Astrocyte (in vitro differentiated cells and primary cell): ENCODE results near the gene MARVELD1. TPM values are rescaled to one million over a fixed set of nuclear protein-coding genes. Genes with fewer than 3 reads are reported as not detected.

ENCODE experiments used
- DNase-seq: peaks from one replicate; pipeline ENCODE4 v3.0.0-alpha.2; 2010; ENCODE audit warnings: low read depth
- FAIRE-seq: peaks from 2 replicates; lab custom pipeline; 2011; peaks lifted over from hg19 to GRCh38; lab: Jason Lieb, UNC
- H2AFZ ChIP-seq: 2 replicates; pipeline ENCODE4 v1.6.0; 2012; ENCODE audit warnings: low read depth, low read length, inconsistent platforms
- H3K27ac ChIP-seq: 2 replicates; pipeline ENCODE4 v1.5.1; 2011; ENCODE audit warnings: low read depth, low read length, inconsistent platforms
- H3K27me3 ChIP-seq: 2 replicates; pipeline ENCODE4 v1.6.0; 2011; ENCODE audit warnings: low read length, inconsistent platforms; ENCODE audit not compliant: insufficient read depth
- H3K36me3 ChIP-seq: 2 replicates; pipeline ENCODE4 v1.5.1; 2011; ENCODE audit warnings: low read length, inconsistent platforms; ENCODE audit not compliant: insufficient read depth
- H3K4me1 ChIP-seq: 2 replicates; pipeline ENCODE4 v1.5.1; 2011; ENCODE audit warnings: low read length, inconsistent platforms; ENCODE audit not compliant: insufficient read depth
- H3K4me2 ChIP-seq: 2 replicates; pipeline ENCODE4 v1.6.0; 2012; ENCODE audit warnings: low read length, inconsistent platforms
- H3K4me3 ChIP-seq: 2 replicates; pipeline ENCODE4 v1.5.1; 2011; ENCODE audit warnings: low read depth, mild to moderate bottlenecking, low read length, inconsistent platforms; ENCODE audit not compliant: insufficient read depth
- H3K79me2 ChIP-seq: 2 replicates; pipeline ENCODE4 v1.6.0; 2012; ENCODE audit warnings: mild to moderate bottlenecking, low read length, inconsistent platforms; ENCODE audit not compliant: insufficient read depth
- H3K9ac ChIP-seq: 2 replicates; pipeline ENCODE4 v1.6.0; 2012; ENCODE audit warnings: mild to moderate bottlenecking, low read length, inconsistent platforms
- H3K9me3 ChIP-seq: 2 replicates; pipeline ENCODE4 v1.5.1; 2012; ENCODE audit warnings: low read depth, mild to moderate bottlenecking, low read length, inconsistent platforms; ENCODE audit not compliant: insufficient read depth
- H4K20me1 ChIP-seq: 2 replicates; pipeline ENCODE4 v1.6.0; 2012; ENCODE audit warnings: low read length, inconsistent platforms; ENCODE audit not compliant: insufficient read depth
- H3K27ac Mint-ChIP-seq: one replicate; pipeline ENCODE4 v1.8.0; 2021; ENCODE audit warnings: mild to moderate bottlenecking, mixed read lengths; ENCODE audit not compliant: unreplicated experiment
- H3K27me3 Mint-ChIP-seq: one replicate; pipeline ENCODE4 v1.8.0; 2021; ENCODE audit warnings: low read depth, mixed read lengths; ENCODE audit not compliant: unreplicated experiment
- H3K36me3 Mint-ChIP-seq: one replicate; pipeline ENCODE4 v1.8.0; 2021; ENCODE audit warnings: low read depth, mixed read lengths; ENCODE audit not compliant: unreplicated experiment
- H3K4me1 Mint-ChIP-seq: one replicate; pipeline ENCODE4 v1.8.0; 2021; ENCODE audit warnings: low read depth, mixed read lengths; ENCODE audit not compliant: unreplicated experiment
- H3K4me3 Mint-ChIP-seq: one replicate; pipeline ENCODE4 v1.8.0; 2021; ENCODE audit warnings: mild to moderate bottlenecking, moderate library complexity, mixed read lengths; ENCODE audit not compliant: unreplicated experiment
- H3K9me3 Mint-ChIP-seq: one replicate; pipeline ENCODE4 v1.8.0; 2021; ENCODE audit warnings: mild to moderate bottlenecking, mixed read lengths; ENCODE audit not compliant: unreplicated experiment
- CTCF ChIP-seq: IDR thresholded peaks from 2 replicates; pipeline ENCODE4 v1.5.1; 2011; ENCODE audit warnings: low read depth, mild to moderate bottlenecking, inconsistent platforms, low read length, moderate library complexity; ENCODE audit not compliant: insufficient read depth
- EZH2 ChIP-seq: IDR thresholded peaks from 2 replicates; pipeline ENCODE4 v1.6.1; 2012; ENCODE audit warnings: mild to moderate bottlenecking, low read length, inconsistent platforms; ENCODE audit not compliant: insufficient read depth
- total RNA-seq: library from RNA; stranded (reverse); gene quantifications from 2 replicates; pipeline ENCODE4 v1.2.1, GENCODE V29; 2021

Gene MARVELD1
- total RNA-seq, 1 donor from 2014 or later: 69.7 TPM

DNA sequence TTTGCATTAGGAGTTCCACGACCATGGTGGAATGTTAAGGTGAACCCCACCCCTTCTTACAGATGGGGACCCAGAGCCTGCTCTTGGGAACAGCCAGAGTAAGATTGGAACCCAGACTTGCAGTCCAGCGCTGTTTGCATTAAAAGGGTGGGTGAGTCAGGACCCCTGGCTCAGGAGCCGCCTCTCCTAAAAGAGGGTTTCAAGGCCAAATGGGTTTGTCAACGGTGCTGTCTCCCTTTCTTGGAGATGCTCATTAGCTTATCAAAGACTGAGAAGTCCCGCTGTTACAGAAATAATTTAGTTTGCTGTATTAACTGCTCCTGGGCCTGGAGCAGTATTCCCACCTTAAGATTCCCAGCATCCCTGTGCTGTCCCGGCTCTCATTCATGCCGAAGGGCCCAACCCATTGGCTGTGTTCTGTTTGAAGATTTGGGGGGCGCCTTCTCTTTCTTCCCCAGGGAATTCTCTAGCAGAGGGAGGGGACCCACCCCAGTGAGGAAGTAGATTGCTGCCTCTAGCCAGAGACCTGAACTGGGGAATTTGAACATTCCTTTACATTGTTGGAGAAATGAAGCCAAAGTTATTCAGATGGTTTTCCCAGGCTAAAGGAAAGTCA is 1.8 kb downstream of the MARVELD1 start:
- no peak for TF ChIP-seq EZH2
- no peak for TF ChIP-seq CTCF
- Histone ChIP-seq H3K4me2 (peak overlapping the region; percentile 97), H2AFZ (peak overlapping the region; percentile 59), H3K9ac (peak overlapping the region; percentile 92), H3K36me3 (peaks cover 10% of the 10 kb centered on the region), H3K27ac (peak overlapping the region; percentile 85), H3K9me3 (no peaks in the 10 kb centered on the region), H3K4me3 (peak overlapping the region; percentile 83), H3K4me1 (peaks cover 29% of the 10 kb centered on the region), H3K27me3 (no peaks in the 10 kb centered on the region), H4K20me1 (peaks cover 49% of the 10 kb centered on the region), H3K79me2 (peaks cover 55% of the 10 kb centered on the region)
- Mint-ChIP-seq H3K4me3 (peak overlapping the region; percentile 98), H3K9me3 (peaks cover 2% of the 10 kb centered on the region), H3K4me1 (peaks cover 35% of the 10 kb centered on the region), H3K36me3 (peaks cover 29% of the 10 kb centered on the region), H3K27ac (peak overlapping the region; percentile 89), H3K27me3 (no peaks in the 10 kb centered on the region)
- FAIRE-seq (no peak), DNase-seq (no peak)

GRCh38 chr10:97717627-97718026 is 4.1 kb downstream of the MARVELD1 start:
- H3K4me2 ChIP-seq: peak overlapping the region; percentile 97
- Mint-ChIP-seq H3K4me1 (peaks cover 34% of the 10 kb centered on the region), H3K4me3 (no peak overlapping the region), H3K27ac (no peak overlapping the region), H3K27me3 (no peaks in the 10 kb centered on the region), H3K36me3 (peaks cover 35% of the 10 kb centered on the region), H3K9me3 (peaks cover 2% of the 10 kb centered on the region)
- peaks cover 55% of the 10 kb centered on the region for H3K79me2 ChIP-seq
- H3K9ac ChIP-seq: no peak overlapping the region
- H3K4me3 ChIP-seq: no peak overlapping the region
- H3K36me3 ChIP-seq: peaks cover 10% of the 10 kb centered on the region
- H2AFZ ChIP-seq: no peak overlapping the region
- no peaks in the 10 kb centered on the region for H3K27me3 ChIP-seq
- DNase-seq: no peak
- H3K4me1 ChIP-seq: peaks cover 29% of the 10 kb centered on the region
- no peaks in the 10 kb centered on the region for H3K9me3 ChIP-seq
- no peak for FAIRE-seq
- TF ChIP-seq EZH2: no peak
- TF ChIP-seq CTCF: no peak
- no peak overlapping the region for H3K27ac ChIP-seq
- H4K20me1 ChIP-seq: peaks cover 49% of the 10 kb centered on the region

GRCh38 chr10:97718178-97718577 is 4.6 kb downstream of the MARVELD1 start:
- TF ChIP-seq EZH2 (no peak), CTCF (no peak)
- Histone ChIP-seq H3K27me3 (no peaks in the 10 kb centered on the region), H3K4me3 (no peak overlapping the region), H3K79me2 (peaks cover 51% of the 10 kb centered on the region), H3K9ac (no peak overlapping the region), H3K27ac (no peak overlapping the region), H3K9me3 (no peaks in the 10 kb centered on the region), H3K36me3 (peaks cover 10% of the 10 kb centered on the region), H4K20me1 (peaks cover 49% of the 10 kb centered on the region), H3K4me1 (peaks cover 24% of the 10 kb centered on the region), H3K4me2 (peak overlapping the region; percentile 97), H2AFZ (no peak overlapping the region)
- Mint-ChIP-seq H3K9me3 (peaks cover 2% of the 10 kb centered on the region), H3K4me1 (peaks cover 29% of the 10 kb centered on the region), H3K36me3 (peaks cover 36% of the 10 kb centered on the region), H3K27me3 (no peaks in the 10 kb centered on the region), H3K27ac (no peak overlapping the region), H3K4me3 (no peak overlapping the region)
- FAIRE-seq (no peak), DNase-seq (no peak)
